ENCODE results near the gene STPG3.

GRCh38 chr9:137295849-137296669, 45.0 kb downstream of the STPG3 start:
- no peak for TF ChIP-seq CTCF (IDR thresholded peaks at IDR 0.05)
- no peak for TF ChIP-seq POLR2AphosphoS5 (IDR thresholded peaks at IDR 0.05; ENCODE audit: low read depth, low read length)
- no peak for TF ChIP-seq GABPA (IDR thresholded peaks at IDR 0.05; ENCODE audit: low read depth)
- no peak for TF ChIP-seq RCOR1 (IDR thresholded peaks at IDR 0.05; ENCODE audit: low read length)
- no peak for TF ChIP-seq FOXM1 (IDR thresholded peaks at IDR 0.05; ENCODE audit: low read depth)
- no peak for TF ChIP-seq EP300 (IDR thresholded peaks at IDR 0.05; ENCODE audit: borderline replicate concordance in 1 of 2, low read depth in 1 of 2, low read length in 1 of 2)
- no peak for TF ChIP-seq NFIC (IDR thresholded peaks at IDR 0.05; ENCODE audit: borderline replicate concordance)
- no peak for TF ChIP-seq MAX (IDR thresholded peaks at IDR 0.05; ENCODE audit: low read depth)
- no peak for TF ChIP-seq SIN3A (IDR thresholded peaks at IDR 0.05; ENCODE audit: borderline replicate concordance, low read depth, low read length)
- no peak for TF ChIP-seq ZBTB33 (IDR thresholded peaks at IDR 0.05; ENCODE audit: borderline replicate concordance, low read depth)

Measured in SK-N-SH (cell line).